ENCODE results near the gene TOX3. TPM values are rescaled to one million over a fixed set of nuclear protein-coding genes. Genes with fewer than 3 reads are reported as not detected.

The TOX3 gene
- total and polyA plus RNA-seq, 2 of the 13 experiments (the other 11 are each of a cell fraction or from before 2014, with no cell fraction given), result 14.5 to 98.6 TPM

DNA sequence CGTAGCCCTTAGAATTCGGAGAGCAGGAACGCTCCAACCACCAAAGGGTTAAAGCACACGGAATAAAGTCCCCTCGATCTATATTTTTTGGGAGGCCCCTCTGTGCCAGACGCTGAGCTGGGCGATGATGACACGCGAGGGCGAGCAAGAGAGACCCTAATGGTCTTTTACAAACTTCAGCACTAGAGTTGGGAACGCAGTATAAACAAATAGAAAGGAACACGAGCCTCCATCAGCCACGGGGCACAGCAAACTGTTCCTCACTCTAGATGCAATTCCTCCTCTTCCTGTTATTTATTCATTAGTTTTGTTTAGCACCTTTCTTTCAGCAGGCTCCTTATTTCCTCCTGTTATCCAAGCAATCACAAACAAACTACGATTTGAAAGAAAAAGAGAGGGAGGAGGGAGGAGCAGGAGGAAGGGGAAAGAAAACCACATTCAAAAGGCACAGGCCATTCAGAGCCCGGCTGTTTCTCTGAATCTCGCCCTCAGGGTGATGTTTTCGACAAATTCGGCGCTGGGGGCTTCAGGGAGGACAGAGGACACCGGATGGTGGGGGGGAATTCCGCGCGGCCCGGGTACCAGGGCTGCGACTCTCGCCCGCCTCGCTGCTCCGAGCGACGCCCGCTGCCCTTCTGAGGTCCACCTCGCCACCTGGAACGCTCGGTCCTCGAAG, 1.6 kb downstream of the TOX3 start (continued):
- TF ChIP-seq, protein P1, sequence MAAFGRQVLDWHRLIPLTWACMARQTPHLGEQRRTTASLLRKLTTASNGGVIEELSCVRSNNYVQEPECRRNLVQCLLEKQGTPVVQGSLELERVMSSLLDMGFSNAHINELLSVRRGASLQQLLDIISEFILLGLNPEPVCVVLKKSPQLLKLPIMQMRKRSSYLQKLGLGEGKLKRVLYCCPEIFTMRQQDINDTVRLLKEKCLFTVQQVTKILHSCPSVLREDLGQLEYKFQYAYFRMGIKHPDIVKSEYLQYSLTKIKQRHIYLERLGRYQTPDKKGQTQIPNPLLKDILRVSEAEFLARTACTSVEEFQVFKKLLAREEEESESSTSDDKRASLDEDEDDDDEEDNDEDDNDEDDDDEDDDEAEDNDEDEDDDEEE (CRISPR knock-in tag; IDR thresholded peaks at IDR 0.05), result no peak
- TF ChIP-seq ZSCAN29 (CRISPR knock-in tag; conservative IDR thresholded peaks at IDR 0.05) (no peak), MXD4 (CRISPR knock-in tag; IDR thresholded peaks at IDR 0.05) (no peak), RBFOX2 (IDR thresholded peaks at IDR 0.05; ENCODE audit: low read depth, low read length) (peak; percentile 78), ZNF451 (CRISPR knock-in tag; IDR thresholded peaks at IDR 0.05) (no peak), ZFP82 (CRISPR knock-in tag; IDR thresholded peaks at IDR 0.05; ENCODE audit: borderline replicate concordance) (0 out of 2 replicates have a peak, but pooled peaks have one; percentile 38), XRCC5 (optimal IDR thresholded peaks at IDR 0.05; ENCODE audit: low read length) (peak; percentile 2)
- TF ChIP-seq, protein P2, sequence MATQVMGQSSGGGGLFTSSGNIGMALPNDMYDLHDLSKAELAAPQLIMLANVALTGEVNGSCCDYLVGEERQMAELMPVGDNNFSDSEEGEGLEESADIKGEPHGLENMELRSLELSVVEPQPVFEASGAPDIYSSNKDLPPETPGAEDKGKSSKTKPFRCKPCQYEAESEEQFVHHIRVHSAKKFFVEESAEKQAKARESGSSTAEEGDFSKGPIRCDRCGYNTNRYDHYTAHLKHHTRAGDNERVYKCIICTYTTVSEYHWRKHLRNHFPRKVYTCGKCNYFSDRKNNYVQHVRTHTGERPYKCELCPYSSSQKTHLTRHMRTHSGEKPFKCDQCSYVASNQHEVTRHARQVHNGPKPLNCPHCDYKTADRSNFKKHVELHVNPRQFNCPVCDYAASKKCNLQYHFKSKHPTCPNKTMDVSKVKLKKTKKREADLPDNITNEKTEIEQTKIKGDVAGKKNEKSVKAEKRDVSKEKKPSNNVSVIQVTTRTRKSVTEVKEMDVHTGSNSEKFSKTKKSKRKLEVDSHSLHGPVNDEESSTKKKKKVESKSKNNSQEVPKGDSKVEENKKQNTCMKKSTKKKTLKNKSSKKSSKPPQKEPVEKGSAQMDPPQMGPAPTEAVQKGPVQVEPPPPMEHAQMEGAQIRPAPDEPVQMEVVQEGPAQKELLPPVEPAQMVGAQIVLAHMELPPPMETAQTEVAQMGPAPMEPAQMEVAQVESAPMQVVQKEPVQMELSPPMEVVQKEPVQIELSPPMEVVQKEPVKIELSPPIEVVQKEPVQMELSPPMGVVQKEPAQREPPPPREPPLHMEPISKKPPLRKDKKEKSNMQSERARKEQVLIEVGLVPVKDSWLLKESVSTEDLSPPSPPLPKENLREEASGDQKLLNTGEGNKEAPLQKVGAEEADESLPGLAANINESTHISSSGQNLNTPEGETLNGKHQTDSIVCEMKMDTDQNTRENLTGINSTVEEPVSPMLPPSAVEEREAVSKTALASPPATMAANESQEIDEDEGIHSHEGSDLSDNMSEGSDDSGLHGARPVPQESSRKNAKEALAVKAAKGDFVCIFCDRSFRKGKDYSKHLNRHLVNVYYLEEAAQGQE (IDR thresholded peaks at IDR 0.05; ENCODE audit: borderline replicate concordance in 1 of 2, low read depth in 1 of 2, low read length in 2 of 2), result peak in 1 of 2 experiments; percentile 37; a peak in 2 of 4 replicates
- TF ChIP-seq, protein P3, sequence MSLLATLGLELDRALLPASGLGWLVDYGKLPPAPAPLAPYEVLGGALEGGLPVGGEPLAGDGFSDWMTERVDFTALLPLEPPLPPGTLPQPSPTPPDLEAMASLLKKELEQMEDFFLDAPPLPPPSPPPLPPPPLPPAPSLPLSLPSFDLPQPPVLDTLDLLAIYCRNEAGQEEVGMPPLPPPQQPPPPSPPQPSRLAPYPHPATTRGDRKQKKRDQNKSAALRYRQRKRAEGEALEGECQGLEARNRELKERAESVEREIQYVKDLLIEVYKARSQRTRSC (CRISPR knock-in tag; IDR thresholded peaks at IDR 0.05; ENCODE audit: low read depth), result no peak
- TF ChIP-seq, protein P4, sequence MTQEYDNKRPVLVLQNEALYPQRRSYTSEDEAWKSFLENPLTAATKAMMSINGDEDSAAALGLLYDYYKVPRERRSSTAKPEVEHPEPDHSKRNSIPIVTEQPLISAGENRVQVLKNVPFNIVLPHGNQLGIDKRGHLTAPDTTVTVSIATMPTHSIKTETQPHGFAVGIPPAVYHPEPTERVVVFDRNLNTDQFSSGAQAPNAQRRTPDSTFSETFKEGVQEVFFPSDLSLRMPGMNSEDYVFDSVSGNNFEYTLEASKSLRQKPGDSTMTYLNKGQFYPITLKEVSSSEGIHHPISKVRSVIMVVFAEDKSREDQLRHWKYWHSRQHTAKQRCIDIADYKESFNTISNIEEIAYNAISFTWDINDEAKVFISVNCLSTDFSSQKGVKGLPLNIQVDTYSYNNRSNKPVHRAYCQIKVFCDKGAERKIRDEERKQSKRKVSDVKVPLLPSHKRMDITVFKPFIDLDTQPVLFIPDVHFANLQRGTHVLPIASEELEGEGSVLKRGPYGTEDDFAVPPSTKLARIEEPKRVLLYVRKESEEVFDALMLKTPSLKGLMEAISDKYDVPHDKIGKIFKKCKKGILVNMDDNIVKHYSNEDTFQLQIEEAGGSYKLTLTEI (CRISPR knock-in tag; conservative IDR thresholded peaks at IDR 0.05), result no peak
- TF ChIP-seq, protein P5, sequence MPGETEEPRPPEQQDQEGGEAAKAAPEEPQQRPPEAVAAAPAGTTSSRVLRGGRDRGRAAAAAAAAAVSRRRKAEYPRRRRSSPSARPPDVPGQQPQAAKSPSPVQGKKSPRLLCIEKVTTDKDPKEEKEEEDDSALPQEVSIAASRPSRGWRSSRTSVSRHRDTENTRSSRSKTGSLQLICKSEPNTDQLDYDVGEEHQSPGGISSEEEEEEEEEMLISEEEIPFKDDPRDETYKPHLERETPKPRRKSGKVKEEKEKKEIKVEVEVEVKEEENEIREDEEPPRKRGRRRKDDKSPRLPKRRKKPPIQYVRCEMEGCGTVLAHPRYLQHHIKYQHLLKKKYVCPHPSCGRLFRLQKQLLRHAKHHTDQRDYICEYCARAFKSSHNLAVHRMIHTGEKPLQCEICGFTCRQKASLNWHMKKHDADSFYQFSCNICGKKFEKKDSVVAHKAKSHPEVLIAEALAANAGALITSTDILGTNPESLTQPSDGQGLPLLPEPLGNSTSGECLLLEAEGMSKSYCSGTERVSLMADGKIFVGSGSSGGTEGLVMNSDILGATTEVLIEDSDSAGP (CRISPR knock-in tag; IDR thresholded peaks at IDR 0.05; ENCODE audit: borderline replicate concordance), result peak; percentile 52; the same call in 1 of the 2 replicates
- TF ChIP-seq, protein P6, sequence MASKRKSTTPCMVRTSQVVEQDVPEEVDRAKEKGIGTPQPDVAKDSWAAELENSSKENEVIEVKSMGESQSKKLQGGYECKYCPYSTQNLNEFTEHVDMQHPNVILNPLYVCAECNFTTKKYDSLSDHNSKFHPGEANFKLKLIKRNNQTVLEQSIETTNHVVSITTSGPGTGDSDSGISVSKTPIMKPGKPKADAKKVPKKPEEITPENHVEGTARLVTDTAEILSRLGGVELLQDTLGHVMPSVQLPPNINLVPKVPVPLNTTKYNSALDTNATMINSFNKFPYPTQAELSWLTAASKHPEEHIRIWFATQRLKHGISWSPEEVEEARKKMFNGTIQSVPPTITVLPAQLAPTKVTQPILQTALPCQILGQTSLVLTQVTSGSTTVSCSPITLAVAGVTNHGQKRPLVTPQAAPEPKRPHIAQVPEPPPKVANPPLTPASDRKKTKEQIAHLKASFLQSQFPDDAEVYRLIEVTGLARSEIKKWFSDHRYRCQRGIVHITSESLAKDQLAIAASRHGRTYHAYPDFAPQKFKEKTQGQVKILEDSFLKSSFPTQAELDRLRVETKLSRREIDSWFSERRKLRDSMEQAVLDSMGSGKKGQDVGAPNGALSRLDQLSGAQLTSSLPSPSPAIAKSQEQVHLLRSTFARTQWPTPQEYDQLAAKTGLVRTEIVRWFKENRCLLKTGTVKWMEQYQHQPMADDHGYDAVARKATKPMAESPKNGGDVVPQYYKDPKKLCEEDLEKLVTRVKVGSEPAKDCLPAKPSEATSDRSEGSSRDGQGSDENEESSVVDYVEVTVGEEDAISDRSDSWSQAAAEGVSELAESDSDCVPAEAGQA (IDR thresholded peaks at IDR 0.05; ENCODE audit: low read depth), result no peak
- TF ChIP-seq, protein P6 (CRISPR knock-in tag; IDR thresholded peaks at IDR 0.05; ENCODE audit: borderline replicate concordance), result no peak
